Measurements from ENCODE around the gene SLC25A30.

SLC25A30 gene

GRCh38 chr13:45415112-45415511 is 3.1 kb downstream of the SLC25A30 start:
- peaks cover 2% of the 10 kb centered on the region for H3K36me3 Mint-ChIP-seq (ENCODE audit: low read depth)
- no peaks in the 10 kb centered on the region for H3K27me3 Mint-ChIP-seq (ENCODE audit: low read depth)
- H3K27ac Mint-ChIP-seq: no peak overlapping the region
- no peak for DNase-seq (ENCODE audit: low spot score)
- peaks cover 21% of the 10 kb centered on the region for H3K4me1 Mint-ChIP-seq (ENCODE audit: low read depth)
- H3K9me3 Mint-ChIP-seq: no peaks in the 10 kb centered on the region
- H3K4me3 Mint-ChIP-seq: peak overlapping the region; percentile 29

- no peaks in the 10 kb centered on the region for H3K27me3 Mint-ChIP-seq (ENCODE audit: low read depth)
Measured at GRCh38 chr13:45413826-45414307, 4.3 kb downstream of the SLC25A30 start.

GRCh38 chr13:45412274-45413049 is 5.7 kb downstream of the SLC25A30 start:
- Mint-ChIP-seq H3K27ac (no peak overlapping the region), H3K4me1 (ENCODE audit: low read depth) (peaks cover 16% of the 10 kb centered on the region), H3K4me3 (no peak overlapping the region), H3K27me3 (ENCODE audit: low read depth) (no peaks in the 10 kb centered on the region), H3K36me3 (ENCODE audit: low read depth) (peaks cover 9% of the 10 kb centered on the region), H3K9me3 (no peaks in the 10 kb centered on the region)
- no peak for DNase-seq (ENCODE audit: low spot score)

More at GRCh38 chr13:45413826-45414307, 4.3 kb downstream of the SLC25A30 start:
- no peak for DNase-seq (ENCODE audit: low spot score)
- Mint-ChIP-seq H3K9me3 (no peaks in the 10 kb centered on the region), H3K4me1 (ENCODE audit: low read depth) (peaks cover 21% of the 10 kb centered on the region), H3K27ac (no peak overlapping the region), H3K36me3 (ENCODE audit: low read depth) (peaks cover 2% of the 10 kb centered on the region), H3K4me3 (no peak overlapping the region)

GRCh38 chr13:45411631-45412030 is 6.5 kb downstream of the SLC25A30 start:
- H3K9me3 Mint-ChIP-seq: no peaks in the 10 kb centered on the region
- H3K36me3 Mint-ChIP-seq (ENCODE audit: low read depth): peaks cover 11% of the 10 kb centered on the region
- DNase-seq (ENCODE audit: low spot score): no peak
- no peak overlapping the region for H3K4me3 Mint-ChIP-seq
- no peak overlapping the region for H3K27ac Mint-ChIP-seq
- peaks cover 10% of the 10 kb centered on the region for H3K4me1 Mint-ChIP-seq (ENCODE audit: low read depth)
- no peaks in the 10 kb centered on the region for H3K27me3 Mint-ChIP-seq (ENCODE audit: low read depth)

- Mint-ChIP-seq H3K27ac (no peak overlapping the region), H3K9me3 (no peaks in the 10 kb centered on the region), H3K4me1 (ENCODE audit: low read depth) (peaks cover 14% of the 10 kb centered on the region), H3K27me3 (ENCODE audit: low read depth) (no peaks in the 10 kb centered on the region), H3K4me3 (no peak overlapping the region), H3K36me3 (ENCODE audit: low read depth) (peaks cover 15% of the 10 kb centered on the region)
- DNase-seq (ENCODE audit: low spot score): no peak
Measured at GRCh38 chr13:45411221-45411620, 7.0 kb downstream of the SLC25A30 start.

- H3K27ac Mint-ChIP-seq: no peak overlapping the region
- no peaks in the 10 kb centered on the region for H3K27me3 Mint-ChIP-seq (ENCODE audit: low read depth)
- no peak for DNase-seq (ENCODE audit: low spot score)
- H3K4me1 Mint-ChIP-seq (ENCODE audit: low read depth): peaks cover 14% of the 10 kb centered on the region
- no peaks in the 10 kb centered on the region for H3K9me3 Mint-ChIP-seq
- no peak overlapping the region for H3K4me3 Mint-ChIP-seq
- H3K36me3 Mint-ChIP-seq (ENCODE audit: low read depth): peaks cover 19% of the 10 kb centered on the region
Measured at GRCh38 chr13:45410466-45410865, 7.7 kb downstream of the SLC25A30 start.

GRCh38 chr13:45410001-45410400 is 8.2 kb downstream of the SLC25A30 start:
- no peak overlapping the region for H3K27ac Mint-ChIP-seq
- H3K4me1 Mint-ChIP-seq (ENCODE audit: low read depth): peaks cover 12% of the 10 kb centered on the region
- no peak overlapping the region for H3K4me3 Mint-ChIP-seq
- no peaks in the 10 kb centered on the region for H3K27me3 Mint-ChIP-seq (ENCODE audit: low read depth)
- H3K9me3 Mint-ChIP-seq: no peaks in the 10 kb centered on the region
- H3K36me3 Mint-ChIP-seq (ENCODE audit: low read depth): peaks cover 23% of the 10 kb centered on the region
- DNase-seq (ENCODE audit: low spot score): no peak

GRCh38 chr13:45406421-45406820 is 11.8 kb downstream of the SLC25A30 start:
- H3K27ac Mint-ChIP-seq: no peak overlapping the region
- DNase-seq (ENCODE audit: low spot score): no peak
- no peaks in the 10 kb centered on the region for H3K9me3 Mint-ChIP-seq
- H3K36me3 Mint-ChIP-seq (ENCODE audit: low read depth): peaks cover 40% of the 10 kb centered on the region
- peaks cover 12% of the 10 kb centered on the region for H3K4me1 Mint-ChIP-seq (ENCODE audit: low read depth)
- no peaks in the 10 kb centered on the region for H3K27me3 Mint-ChIP-seq (ENCODE audit: low read depth)
- H3K4me3 Mint-ChIP-seq: no peak overlapping the region

GRCh38 chr13:45403081-45403480 is 15.1 kb downstream of the SLC25A30 start:
- H3K36me3 Mint-ChIP-seq (ENCODE audit: low read depth): peaks cover 57% of the 10 kb centered on the region
- no peaks in the 10 kb centered on the region for H3K27me3 Mint-ChIP-seq (ENCODE audit: low read depth)
- H3K9me3 Mint-ChIP-seq: no peaks in the 10 kb centered on the region
- H3K4me1 Mint-ChIP-seq (ENCODE audit: low read depth): peaks cover 24% of the 10 kb centered on the region
- no peak overlapping the region for H3K27ac Mint-ChIP-seq
- no peak overlapping the region for H3K4me3 Mint-ChIP-seq
- DNase-seq (ENCODE audit: low spot score): no peak

GRCh38 chr13:45402641-45403040 is 15.5 kb downstream of the SLC25A30 start:
- Mint-ChIP-seq H3K27me3 (ENCODE audit: low read depth) (no peaks in the 10 kb centered on the region), H3K36me3 (ENCODE audit: low read depth) (peaks cover 57% of the 10 kb centered on the region), H3K4me1 (ENCODE audit: low read depth) (peaks cover 27% of the 10 kb centered on the region), H3K9me3 (no peaks in the 10 kb centered on the region), H3K4me3 (no peak overlapping the region), H3K27ac (no peak overlapping the region)
- no peak for DNase-seq (ENCODE audit: low spot score)

GRCh38 chr13:45401314-45401713 is 16.9 kb downstream of the SLC25A30 start:
- Mint-ChIP-seq H3K27ac (peak overlapping the region; percentile 46), H3K27me3 (ENCODE audit: low read depth) (no peaks in the 10 kb centered on the region), H3K36me3 (ENCODE audit: low read depth) (peaks cover 57% of the 10 kb centered on the region), H3K9me3 (no peaks in the 10 kb centered on the region), H3K4me1 (ENCODE audit: low read depth) (peaks cover 28% of the 10 kb centered on the region), H3K4me3 (peak overlapping the region; percentile 11)
- DNase-seq (ENCODE audit: low spot score): no peak

- no peak overlapping the region for H3K4me3 Mint-ChIP-seq
- peak; percentile 45 for DNase-seq (ENCODE audit: low spot score)
- no peaks in the 10 kb centered on the region for H3K27me3 Mint-ChIP-seq (ENCODE audit: low read depth)
- H3K36me3 Mint-ChIP-seq (ENCODE audit: low read depth): peaks cover 61% of the 10 kb centered on the region
- peak overlapping the region; percentile 64 for H3K27ac Mint-ChIP-seq
- H3K9me3 Mint-ChIP-seq: no peaks in the 10 kb centered on the region
- peaks cover 48% of the 10 kb centered on the region for H3K4me1 Mint-ChIP-seq (ENCODE audit: low read depth)
Measured at GRCh38 chr13:45398877-45399276, 19.3 kb downstream of the SLC25A30 start.

GRCh38 chr13:45396533-45397095 is 21.6 kb downstream of the SLC25A30 start:
- H3K4me1 Mint-ChIP-seq (ENCODE audit: low read depth): peaks cover 46% of the 10 kb centered on the region
- peak overlapping the region; percentile 78 for H3K4me3 Mint-ChIP-seq
- H3K27ac Mint-ChIP-seq: peak overlapping the region; percentile 91
- DNase-seq (ENCODE audit: low spot score): no peak
- H3K27me3 Mint-ChIP-seq (ENCODE audit: low read depth): no peaks in the 10 kb centered on the region
- peaks cover 57% of the 10 kb centered on the region for H3K36me3 Mint-ChIP-seq (ENCODE audit: low read depth)
- H3K9me3 Mint-ChIP-seq: no peaks in the 10 kb centered on the region

GRCh38 chr13:45393941-45394570 is 24.1 kb downstream of the SLC25A30 start:
- no peak for DNase-seq (ENCODE audit: low spot score)
- Mint-ChIP-seq H3K4me3 (no peak overlapping the region), H3K27ac (no peak overlapping the region), H3K36me3 (ENCODE audit: low read depth) (peaks cover 57% of the 10 kb centered on the region), H3K9me3 (no peaks in the 10 kb centered on the region), H3K27me3 (ENCODE audit: low read depth) (no peaks in the 10 kb centered on the region), H3K4me1 (ENCODE audit: low read depth) (peaks cover 36% of the 10 kb centered on the region)
